ENCODE data around the gene FOXP1.

Gene FOXP1

GRCh38 chr3:71512000-71512399 is 71.5 kb downstream of the FOXP1 start:
- Histone ChIP-seq H3K4me3 (ENCODE audit: low read depth, low read length) (no peak overlapping the region), H3K36me3 (ENCODE audit: control insufficient read depth, insufficient read depth, low read length) (no peaks in the 10 kb centered on the region), H3K27me3 (ENCODE audit: control insufficient read depth, insufficient read depth, low read length) (no peaks in the 10 kb centered on the region), H3K9ac (ENCODE audit: low read depth, low read length) (no peak overlapping the region), H3K4me1 (ENCODE audit: control insufficient read depth, insufficient read depth, low read length) (peaks cover 11% of the 10 kb centered on the region), H3K9me3 (ENCODE audit: control insufficient read depth, insufficient read depth, low read length) (no peaks in the 10 kb centered on the region)

- Histone ChIP-seq H3K27me3 (ENCODE audit: control insufficient read depth, insufficient read depth, low read length) (no peaks in the 10 kb centered on the region), H3K4me3 (ENCODE audit: low read depth, low read length) (no peak overlapping the region), H3K36me3 (ENCODE audit: control insufficient read depth, insufficient read depth, low read length) (no peaks in the 10 kb centered on the region), H3K9ac (ENCODE audit: low read depth, low read length) (no peak overlapping the region), H3K9me3 (ENCODE audit: control insufficient read depth, insufficient read depth, low read length) (no peaks in the 10 kb centered on the region), H3K4me1 (ENCODE audit: control insufficient read depth, insufficient read depth, low read length) (peaks cover 11% of the 10 kb centered on the region)
Measured at GRCh38 chr3:71511446-71511845, 72.1 kb downstream of the FOXP1 start.

GRCh38 chr3:71511037-71511436 is 72.5 kb downstream of the FOXP1 start:
- Histone ChIP-seq H3K36me3 (ENCODE audit: control insufficient read depth, insufficient read depth, low read length) (no peaks in the 10 kb centered on the region), H3K27me3 (ENCODE audit: control insufficient read depth, insufficient read depth, low read length) (no peaks in the 10 kb centered on the region), H3K4me3 (ENCODE audit: low read depth, low read length) (no peak overlapping the region), H3K9ac (ENCODE audit: low read depth, low read length) (no peak overlapping the region), H3K4me1 (ENCODE audit: control insufficient read depth, insufficient read depth, low read length) (peaks cover 11% of the 10 kb centered on the region), H3K9me3 (ENCODE audit: control insufficient read depth, insufficient read depth, low read length) (no peaks in the 10 kb centered on the region)

- H3K4me1 ChIP-seq (ENCODE audit: control insufficient read depth, insufficient read depth, low read length): peaks cover 14% of the 10 kb centered on the region
- H3K9me3 ChIP-seq (ENCODE audit: control insufficient read depth, insufficient read depth, low read length): no peaks in the 10 kb centered on the region
- no peaks in the 10 kb centered on the region for H3K36me3 ChIP-seq (ENCODE audit: control insufficient read depth, insufficient read depth, low read length)
- no peak overlapping the region for H3K9ac ChIP-seq (ENCODE audit: low read depth, low read length)
- H3K27me3 ChIP-seq (ENCODE audit: control insufficient read depth, insufficient read depth, low read length): no peaks in the 10 kb centered on the region
- no peak overlapping the region for H3K4me3 ChIP-seq (ENCODE audit: low read depth, low read length)
Measured at GRCh38 chr3:71510510-71510909, 73.0 kb downstream of the FOXP1 start.

- no peaks in the 10 kb centered on the region for H3K36me3 ChIP-seq (ENCODE audit: control insufficient read depth, insufficient read depth, low read length)
- H3K4me3 ChIP-seq (ENCODE audit: low read depth, low read length): no peak overlapping the region
- H3K9ac ChIP-seq (ENCODE audit: low read depth, low read length): no peak overlapping the region
- H3K9me3 ChIP-seq (ENCODE audit: control insufficient read depth, insufficient read depth, low read length): no peaks in the 10 kb centered on the region
- H3K27me3 ChIP-seq (ENCODE audit: control insufficient read depth, insufficient read depth, low read length): no peaks in the 10 kb centered on the region
- peaks cover 14% of the 10 kb centered on the region for H3K4me1 ChIP-seq (ENCODE audit: control insufficient read depth, insufficient read depth, low read length)
Measured at GRCh38 chr3:71509066-71509465, 74.5 kb downstream of the FOXP1 start.

- no peaks in the 10 kb centered on the region for H3K9me3 ChIP-seq (ENCODE audit: control insufficient read depth, insufficient read depth, low read length)
- no peak overlapping the region for H3K9ac ChIP-seq (ENCODE audit: low read depth, low read length)
- no peak overlapping the region for H3K4me3 ChIP-seq (ENCODE audit: low read depth, low read length)
- peaks cover 6% of the 10 kb centered on the region for H3K4me1 ChIP-seq (ENCODE audit: control insufficient read depth, insufficient read depth, low read length)
- H3K27me3 ChIP-seq (ENCODE audit: control insufficient read depth, insufficient read depth, low read length): no peaks in the 10 kb centered on the region
- no peaks in the 10 kb centered on the region for H3K36me3 ChIP-seq (ENCODE audit: control insufficient read depth, insufficient read depth, low read length)
Measured at GRCh38 chr3:71505767-71506350, 77.7 kb downstream of the FOXP1 start.

- Histone ChIP-seq H3K27me3 (ENCODE audit: control insufficient read depth, insufficient read depth, low read length) (no peaks in the 10 kb centered on the region), H3K36me3 (ENCODE audit: control insufficient read depth, insufficient read depth, low read length) (no peaks in the 10 kb centered on the region), H3K4me1 (ENCODE audit: control insufficient read depth, insufficient read depth, low read length) (peaks cover 4% of the 10 kb centered on the region), H3K4me3 (ENCODE audit: low read depth, low read length) (no peak overlapping the region), H3K9me3 (ENCODE audit: control insufficient read depth, insufficient read depth, low read length) (no peaks in the 10 kb centered on the region), H3K9ac (ENCODE audit: low read depth, low read length) (no peak overlapping the region)
Measured at GRCh38 chr3:71504250-71505036, 79.1 kb downstream of the FOXP1 start.

GRCh38 chr3:71503525-71504249 is 79.8 kb downstream of the FOXP1 start:
- Histone ChIP-seq H3K9ac (ENCODE audit: low read depth, low read length) (no peak overlapping the region), H3K4me1 (ENCODE audit: control insufficient read depth, insufficient read depth, low read length) (peaks cover 6% of the 10 kb centered on the region), H3K4me3 (ENCODE audit: low read depth, low read length) (no peak overlapping the region), H3K27me3 (ENCODE audit: control insufficient read depth, insufficient read depth, low read length) (no peaks in the 10 kb centered on the region), H3K36me3 (ENCODE audit: control insufficient read depth, insufficient read depth, low read length) (no peaks in the 10 kb centered on the region), H3K9me3 (ENCODE audit: control insufficient read depth, insufficient read depth, low read length) (no peaks in the 10 kb centered on the region)

GRCh38 chr3:71502066-71502625 is 81.4 kb downstream of the FOXP1 start:
- Histone ChIP-seq H3K4me1 (ENCODE audit: control insufficient read depth, insufficient read depth, low read length) (peaks cover 20% of the 10 kb centered on the region), H3K36me3 (ENCODE audit: control insufficient read depth, insufficient read depth, low read length) (no peaks in the 10 kb centered on the region), H3K4me3 (ENCODE audit: low read depth, low read length) (no peak overlapping the region), H3K9me3 (ENCODE audit: control insufficient read depth, insufficient read depth, low read length) (no peaks in the 10 kb centered on the region), H3K27me3 (ENCODE audit: control insufficient read depth, insufficient read depth, low read length) (no peaks in the 10 kb centered on the region), H3K9ac (ENCODE audit: low read depth, low read length) (no peak overlapping the region)

- Histone ChIP-seq H3K4me3 (ENCODE audit: low read depth, low read length) (no peak overlapping the region), H3K9ac (ENCODE audit: low read depth, low read length) (no peak overlapping the region), H3K9me3 (ENCODE audit: control insufficient read depth, insufficient read depth, low read length) (no peaks in the 10 kb centered on the region), H3K36me3 (ENCODE audit: control insufficient read depth, insufficient read depth, low read length) (no peaks in the 10 kb centered on the region), H3K4me1 (ENCODE audit: control insufficient read depth, insufficient read depth, low read length) (peaks cover 31% of the 10 kb centered on the region), H3K27me3 (ENCODE audit: control insufficient read depth, insufficient read depth, low read length) (no peaks in the 10 kb centered on the region)
Measured at GRCh38 chr3:71500696-71501095, 82.8 kb downstream of the FOXP1 start.

GRCh38 chr3:71499227-71499876 is 84.2 kb downstream of the FOXP1 start:
- Histone ChIP-seq H3K4me3 (ENCODE audit: low read depth, low read length) (no peak overlapping the region), H3K36me3 (ENCODE audit: control insufficient read depth, insufficient read depth, low read length) (no peaks in the 10 kb centered on the region), H3K4me1 (ENCODE audit: control insufficient read depth, insufficient read depth, low read length) (peaks cover 36% of the 10 kb centered on the region), H3K27me3 (ENCODE audit: control insufficient read depth, insufficient read depth, low read length) (no peaks in the 10 kb centered on the region), H3K9me3 (ENCODE audit: control insufficient read depth, insufficient read depth, low read length) (no peaks in the 10 kb centered on the region), H3K9ac (ENCODE audit: low read depth, low read length) (no peak overlapping the region)

All from iPS-15b (cell line).